GM21360 (cell line): ENCODE data around the gene TUBB4B.

Source experiments
- ATAC-seq: cut with Tn5 transposase; IDR thresholded peaks from one replicate; pipeline ENCODE4 v1.9.1; 2021; ENCODE audit warnings: mild to moderate bottlenecking, moderate library complexity; ENCODE audit not compliant: unreplicated experiment

Gene TUBB4B

GRCh38 chr9:137280474-137281344 lies 39.6 kb downstream of the TUBB4B start:
- no peak for ATAC-seq

GRCh38 chr9:137281345-137282116 lies 40.4 kb downstream of the TUBB4B start:
- no peak for ATAC-seq

DNA sequence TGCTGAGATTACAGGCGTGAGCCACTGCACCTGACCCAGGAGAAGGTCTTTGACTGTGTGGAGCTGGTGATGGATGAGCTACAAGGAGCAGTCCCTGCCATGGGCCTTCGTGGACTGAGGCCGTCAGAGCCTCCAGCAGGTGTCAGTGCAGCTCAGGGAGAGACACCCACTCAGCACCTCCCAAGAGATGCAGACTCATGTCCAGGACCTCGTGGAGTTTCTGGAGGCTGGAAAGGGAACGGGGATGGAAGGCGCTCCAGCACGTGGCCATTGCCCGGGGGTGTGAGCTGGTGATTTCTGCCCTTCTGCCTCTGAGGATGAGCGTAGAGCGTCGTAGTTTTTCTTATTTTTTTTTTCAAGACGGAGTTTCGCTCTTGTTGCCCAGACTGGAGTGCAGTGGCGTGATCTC lies 45.9 kb downstream of the TUBB4B start:
- no peak for ATAC-seq

- ATAC-seq: no peak
Measured at GRCh38 chr9:137293094-137293481, 52.0 kb downstream of the TUBB4B start.
